PC-3 (cell line): Measurements from ENCODE around the gene DPYSL3. TPM values are rescaled to one million over a fixed set of nuclear protein-coding genes. Genes with fewer than 3 reads are reported as not detected.

Experiments used
- ATAC-seq: fragments of 200-7000 bp; cut with Tn5 transposase; 2 replicates; pipeline ENCODE4 v1.9.1; 2020; ENCODE audit warnings: mild to moderate bottlenecking, moderate library complexity
- BruUV-seq: library from RNA; stranded (reverse); fragments of 400-500 nt; replicated peaks from 2 replicates; lab custom pipeline; 2021; lab: Mats Ljungman, UMichigan
- CTCF ChIA-PET: fragments of 300-600 bp; sonication (Branson Sonifier 250); formaldehyde crosslinking; loops from one replicate; lab custom pipeline; 2022; ENCODE audit warnings: antibody characterized with exemption; lab: Charles Lee
- POLR2A ChIA-PET: fragments of 300-600 bp; sonication (Branson Sonifier 250); formaldehyde crosslinking; loops from one replicate; lab custom pipeline; 2022; ENCODE audit warnings: antibody characterized with exemption; ENCODE audit not compliant: unreplicated experiment; lab: Charles Lee
- DNase-seq: peaks from one replicate; pipeline ENCODE4 v3.0.0-alpha.2; 2015
- H2AFZ ChIP-seq: fragments of 300-600 bp; sonication (generic); 2 replicates; pipeline ENCODE4 v1.6.0; 2016; ENCODE audit warnings: antibody characterized with exemption, low read length
- H3F3A ChIP-seq: fragments of 300-600 bp; sonication (generic); one replicate; pipeline ENCODE4 v1.6.0; 2017; ENCODE audit warnings: antibody characterized with exemption, low read length, control low read depth, mild to moderate bottlenecking; ENCODE audit not compliant: unreplicated experiment
- H3K27ac ChIP-seq: fragments of 300-600 bp; sonication (generic); 2 replicates; pipeline ENCODE4 v1.5.1; 2016; ENCODE audit warnings: mild to moderate bottlenecking, low read length
- H3K27me3 ChIP-seq: fragments of 300-600 bp; sonication (generic); 2 replicates; pipeline ENCODE4 v1.6.1; 2016; ENCODE audit warnings: low read length, mixed read lengths
- H3K36me3 ChIP-seq: fragments of 300-600 bp; sonication (generic); 2 replicates; pipeline ENCODE4 v1.6.1; 2016; ENCODE audit warnings: low read depth, mixed run types, low read length, mixed read lengths
- H3K4me1 ChIP-seq: fragments of 300-600 bp; sonication (generic); 2 replicates; pipeline ENCODE4 v1.5.1; 2016; ENCODE audit warnings: low read length; ENCODE audit not compliant: insufficient read depth
- H3K4me2 ChIP-seq: fragments of 300-600 bp; sonication (generic); 2 replicates; pipeline ENCODE4 v1.6.0; 2016; ENCODE audit warnings: low read length
- H3K4me3 ChIP-seq: fragments of 300-600 bp; sonication (generic); 2 replicates; pipeline ENCODE4 v1.5.1; 2016; ENCODE audit warnings: mild to moderate bottlenecking, low read length, mixed read lengths
- H3K79me2 ChIP-seq: fragments of 300-600 bp; sonication (generic); 2 replicates; pipeline ENCODE4 v1.6.1; 2017; ENCODE audit warnings: low read length, mixed read lengths
- H3K9ac ChIP-seq: fragments of 300-600 bp; sonication (generic); 2 replicates; pipeline ENCODE4 v1.6.0; 2016; ENCODE audit warnings: mild to moderate bottlenecking, low read length
- H3K9me2 ChIP-seq: fragments of 300-600 bp; sonication (generic); replicated peaks from 2 replicates; pipeline ENCODE4 v1.6.1; 2016; ENCODE audit warnings: mixed run types, low read length, mixed read lengths
- H3K9me3 ChIP-seq: fragments of 300-600 bp; sonication (generic); 2 replicates; pipeline ENCODE4 v1.6.1; 2016; ENCODE audit warnings: low read length, mixed read lengths
- H4K20me1 ChIP-seq: fragments of 300-600 bp; sonication (generic); 2 replicates; pipeline ENCODE4 v1.6.1; 2016; ENCODE audit warnings: low read length, mixed read lengths
- EZH2 ChIP-seq: fragments of 300-600 bp; sonication (generic); IDR thresholded peaks from one replicate; pipeline ENCODE4 v1.6.1; 2017; ENCODE audit warnings: antibody characterized with exemption, mild to moderate bottlenecking, low read length; ENCODE audit not compliant: unreplicated experiment
- EZH2phosphoT487 ChIP-seq: fragments of 300-600 bp; sonication (generic); IDR thresholded peaks from 2 replicates; pipeline ENCODE4 v1.6.1; 2018; ENCODE audit warnings: mild to moderate bottlenecking, antibody characterized with exemption, low read length, borderline replicate concordance
- intact Hi-C: fragments of 100-400 bp; cut with micrococcal nuclease; formaldehyde crosslinking; loops from 2 replicates; pipeline ENCODE4 v1.9.0; 2023
- total RNA-seq: library from RNA; depleted of rRNA; stranded (reverse); fragments of >200 nt; gene quantifications from 2 replicates; pipeline ENCODE4 v1.2.3, GENCODE V29; 2014
- TF ChIP-seq, protein P1 (sequence below): fragments of 300-600 bp; sonication (generic); conservative IDR thresholded peaks from 2 replicates; pipeline ENCODE4 v1.5.1; 2017; ENCODE audit warnings: antibody characterized with exemption, low read depth, mild to moderate bottlenecking, low read length

Gene DPYSL3
- total RNA-seq, 1 experiment from 2014 or later: 20.6 TPM

DNA sequence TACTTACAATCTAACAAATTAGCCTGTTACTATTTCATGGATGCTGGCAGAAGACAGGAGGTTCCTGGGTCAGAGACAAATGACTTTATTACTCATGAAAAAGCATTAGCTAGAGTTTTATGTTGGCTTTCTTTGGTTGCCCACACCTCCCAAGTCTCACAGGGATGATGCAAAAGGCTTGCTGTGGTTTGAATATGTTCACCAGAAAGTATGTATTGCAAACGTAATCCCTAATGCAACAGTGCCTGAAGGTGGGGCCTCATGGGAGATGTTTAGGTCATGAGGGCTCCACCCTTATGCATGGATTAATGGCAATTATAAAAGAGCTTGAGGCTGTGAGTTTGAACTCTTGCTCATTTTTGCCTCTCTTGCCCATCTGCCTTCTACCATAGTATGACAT is 28.5 kb downstream of the DPYSL3 start:
- TF ChIP-seq, protein P1, sequence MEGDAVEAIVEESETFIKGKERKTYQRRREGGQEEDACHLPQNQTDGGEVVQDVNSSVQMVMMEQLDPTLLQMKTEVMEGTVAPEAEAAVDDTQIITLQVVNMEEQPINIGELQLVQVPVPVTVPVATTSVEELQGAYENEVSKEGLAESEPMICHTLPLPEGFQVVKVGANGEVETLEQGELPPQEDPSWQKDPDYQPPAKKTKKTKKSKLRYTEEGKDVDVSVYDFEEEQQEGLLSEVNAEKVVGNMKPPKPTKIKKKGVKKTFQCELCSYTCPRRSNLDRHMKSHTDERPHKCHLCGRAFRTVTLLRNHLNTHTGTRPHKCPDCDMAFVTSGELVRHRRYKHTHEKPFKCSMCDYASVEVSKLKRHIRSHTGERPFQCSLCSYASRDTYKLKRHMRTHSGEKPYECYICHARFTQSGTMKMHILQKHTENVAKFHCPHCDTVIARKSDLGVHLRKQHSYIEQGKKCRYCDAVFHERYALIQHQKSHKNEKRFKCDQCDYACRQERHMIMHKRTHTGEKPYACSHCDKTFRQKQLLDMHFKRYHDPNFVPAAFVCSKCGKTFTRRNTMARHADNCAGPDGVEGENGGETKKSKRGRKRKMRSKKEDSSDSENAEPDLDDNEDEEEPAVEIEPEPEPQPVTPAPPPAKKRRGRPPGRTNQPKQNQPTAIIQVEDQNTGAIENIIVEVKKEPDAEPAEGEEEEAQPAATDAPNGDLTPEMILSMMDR: no peak
- TF ChIP-seq EZH2phosphoT487: no peak
- TF ChIP-seq EZH2: no peak
- DNase-seq (no peak), ATAC-seq (no peak)
- no TSS peak for BruUV-seq
- intact Hi-C loops: loop anchor here (2.0 kb wide), 1 partner anchor 25 kb away; no protein-coding TSS in a partner anchor
- H3K4me1 ChIP-seq: peaks cover 16% of the 10 kb centered on the region
- no peaks in the 10 kb centered on the region for H3K27me3 ChIP-seq
- H3K27ac ChIP-seq: no peak overlapping the region
- POLR2A ChIA-PET: no interaction called here
- H3K4me2 ChIP-seq: no peak overlapping the region
- H3K9me2 ChIP-seq: no peaks in the 10 kb centered on the region
- no peaks in the 10 kb centered on the region for H3K79me2 ChIP-seq
- H3K9ac ChIP-seq: no peak overlapping the region
- no peaks in the 10 kb centered on the region for H3K9me3 ChIP-seq
- H2AFZ ChIP-seq: no peak overlapping the region
- CTCF ChIA-PET: no interaction called here
- no peaks in the 10 kb centered on the region for H4K20me1 ChIP-seq
- no peak overlapping the region for H3K4me3 ChIP-seq
- no peaks in the 10 kb centered on the region for H3F3A ChIP-seq
- H3K36me3 ChIP-seq: no peaks in the 10 kb centered on the region

DNA sequence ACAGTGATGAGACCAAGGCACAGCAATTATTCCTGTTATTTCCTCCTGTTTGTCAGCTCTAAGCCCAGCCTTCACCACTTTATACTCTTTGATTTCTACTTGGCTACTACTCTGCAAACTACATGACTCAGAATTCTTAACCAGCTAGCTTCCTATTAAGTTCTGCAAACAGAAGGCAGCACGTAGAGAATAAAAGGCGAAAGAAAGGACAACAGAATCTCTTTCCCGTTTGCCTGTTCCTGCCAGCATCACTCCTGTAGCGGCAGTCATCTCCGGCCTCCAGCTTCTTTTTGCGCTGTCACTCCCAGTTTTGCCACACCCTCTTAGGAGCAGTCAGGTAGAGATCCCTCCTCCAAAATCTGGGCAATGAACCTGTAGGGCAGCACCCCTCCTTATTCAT is 29.9 kb downstream of the DPYSL3 start:
- intact Hi-C loops: loop anchor here (2.0 kb wide), 1 partner anchor 27 kb away; no protein-coding TSS in a partner anchor
- Histone ChIP-seq H3K79me2 (no peaks in the 10 kb centered on the region), H3K27me3 (no peaks in the 10 kb centered on the region), H3K4me2 (peak overlapping the region; percentile 64), H2AFZ (peak overlapping the region; percentile 9; the same call in 1 of the 2 replicates), H3K4me3 (no peak overlapping the region; the same call in 1 of the 2 replicates), H3K27ac (peak overlapping the region; percentile 43; the same call in 1 of the 2 replicates), H3K4me1 (peaks cover 16% of the 10 kb centered on the region), H3F3A (no peaks in the 10 kb centered on the region), H3K9ac (no peak overlapping the region), H3K9me3 (no peaks in the 10 kb centered on the region), H4K20me1 (no peaks in the 10 kb centered on the region), H3K9me2 (no peaks in the 10 kb centered on the region), H3K36me3 (no peaks in the 10 kb centered on the region)
- DNase-seq (peak; percentile 65), ATAC-seq (peak; percentile 85)
- TF ChIP-seq EZH2: no peak
- no peak for TF ChIP-seq EZH2phosphoT487
- TF ChIP-seq, protein P1: no peak
- BruUV-seq: no TSS peak
- ChIA-PET POLR2A (interaction anchor here (0.6 kb wide), 1 partner anchor 90 kb away, joined by 3 read pairs; no protein-coding TSS in a partner anchor), CTCF (interaction anchor here (1.1 kb wide), 1 partner anchor 29 kb away, joined by 3 read pairs; no protein-coding TSS in a partner anchor)

DNA sequence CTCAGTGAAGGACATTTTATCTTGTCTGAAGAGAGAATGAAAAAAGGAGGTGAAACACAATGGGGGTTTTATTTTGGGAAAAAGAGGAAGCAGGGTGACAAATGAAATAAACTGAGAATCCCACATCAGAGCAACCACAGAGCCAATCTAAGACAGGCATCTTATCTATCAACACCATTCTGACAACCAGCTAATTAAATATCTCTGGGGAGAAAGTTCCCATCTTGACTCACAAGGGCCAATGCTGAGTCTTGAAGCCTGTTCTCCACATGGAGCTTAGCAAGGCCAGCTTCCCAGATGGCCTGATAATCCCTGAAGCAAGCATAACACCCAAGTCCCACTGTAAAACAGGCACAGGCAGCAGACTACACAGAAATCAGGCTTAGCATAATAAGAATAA is 30.4 kb downstream of the DPYSL3 start:
- H3K27ac ChIP-seq: peak overlapping the region; percentile 43; the same call in 1 of the 2 replicates
- intact Hi-C loops: no loop called here
- H3K9me2 ChIP-seq: no peaks in the 10 kb centered on the region
- H2AFZ ChIP-seq: peak overlapping the region; percentile 9; the same call in 1 of the 2 replicates
- peak overlapping the region; percentile 64 for H3K4me2 ChIP-seq
- H3K9me3 ChIP-seq: no peaks in the 10 kb centered on the region
- no peak overlapping the region; the same call in 1 of the 2 replicates for H3K4me3 ChIP-seq
- H3K36me3 ChIP-seq: no peaks in the 10 kb centered on the region
- POLR2A ChIA-PET: interaction anchor here (0.6 kb wide), 1 partner anchor 91 kb away, joined by 3 read pairs; no protein-coding TSS in a partner anchor
- no peak for DNase-seq
- H3K27me3 ChIP-seq: no peaks in the 10 kb centered on the region
- H3F3A ChIP-seq: no peaks in the 10 kb centered on the region
- peaks cover 16% of the 10 kb centered on the region for H3K4me1 ChIP-seq
- TF ChIP-seq EZH2phosphoT487 (no peak), EZH2 (no peak)
- TF ChIP-seq, protein P1: no peak
- BruUV-seq: no TSS peak
- CTCF ChIA-PET: no interaction called here
- no peaks in the 10 kb centered on the region for H3K79me2 ChIP-seq
- no peak for ATAC-seq
- no peak overlapping the region for H3K9ac ChIP-seq
- H4K20me1 ChIP-seq: no peaks in the 10 kb centered on the region
